ENCODE results near the gene NLRP10. TPM values are rescaled to one million over a fixed set of nuclear protein-coding genes. Genes with fewer than 3 reads are reported as not detected.

Gene NLRP10
- total and polyA plus RNA-seq, 2 donors (not counting 3 experiments of a cell fraction or from before 2014, with no cell fraction given), result not detected

DNA sequence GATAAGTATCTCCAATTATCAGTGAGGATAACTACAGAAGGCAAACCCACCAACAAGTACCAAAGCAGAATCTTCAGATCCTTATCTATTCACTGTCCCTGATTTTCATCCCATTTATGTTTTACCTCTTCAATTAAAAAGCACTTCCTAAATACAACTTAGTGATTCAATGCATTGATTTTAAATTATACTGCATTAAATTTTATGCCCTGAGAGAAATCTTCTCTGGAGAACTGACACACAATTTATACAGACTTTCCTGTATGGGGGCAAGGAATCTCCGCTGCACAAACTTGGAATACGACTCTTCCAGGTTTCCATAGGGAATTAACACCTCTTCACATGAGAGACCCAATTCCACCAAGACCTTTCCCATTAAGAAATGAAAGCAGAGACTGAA is 23.6 kb downstream of the NLRP10 start, which contains the start of gene OR10A3:
Gene OR10A3, minus strand, starts transcription at position 101 of the 400 bp plus-strand sequence. CDS start 2,188 bp downstream, outside the sequence.
- FAIRE-seq (no peak), DNase-seq (ENCODE audit: low read depth, low spot score) (no peak)
- Histone ChIP-seq H3K79me2 (ENCODE audit: control insufficient read depth, insufficient read depth, low read length) (no peaks in the 10 kb centered on the region), H3K36me3 (ENCODE audit: control insufficient read depth in 2 of 2, extremely low read depth in 1 of 2, insufficient read depth in 2 of 2, low read length in 2 of 2) (no peaks in the 10 kb centered on the region), H3K4me3 (replicated peaks in 1 of 3; ENCODE audit: insufficient read depth in 1 of 3, low read depth in 1 of 3, low read length in 3 of 3) (no peak within 1 kb of the TSS), H3K27me3 (ENCODE audit: control insufficient read depth in 2 of 2, insufficient read depth in 2 of 2, low read length in 2 of 2) (peaks cover 0 to 11% of the 10 kb centered on the region in 2 experiments), H3K27ac (ENCODE audit: insufficient read depth, low read depth, low read length) (no peak within 1 kb of the TSS), H3K4me2 (ENCODE audit: insufficient read depth, low read length) (no peak within 1 kb of the TSS), H3K4me1 (ENCODE audit: control insufficient read depth, extremely low read depth, insufficient read depth, low read length) (no peaks in the 10 kb centered on the region), H4K20me1 (replicated peaks; ENCODE audit: control insufficient read depth, extremely low read depth, insufficient read depth, low read length) (no peaks in the 10 kb centered on the region), H3K9ac (replicated peaks; ENCODE audit: extremely low read depth, insufficient read depth, low read length) (no peak within 1 kb of the TSS), H3K9me1 (replicated peaks; ENCODE audit: control insufficient read depth, extremely low read depth, insufficient read depth, low read length) (no peaks in the 10 kb centered on the region), H3K9me3 (replicated peaks; ENCODE audit: control insufficient read depth, insufficient read depth, low read length) (no peaks in the 10 kb centered on the region), H2AFZ (ENCODE audit: low read depth, low read length) (no peak within 1 kb of the TSS)
- BruUV-seq (replicated peaks), result no TSS peak
- dilution Hi-C loops (cut with MboI; ENCODE audit: extremely low pct_ligation_motif_present, low sequenced_read_pairs), result no loop called here
- TF ChIP-seq GATA2 (IDR thresholded peaks at IDR 0.05; ENCODE audit: insufficient read depth, insufficient read length, low read depth, low read length) (no peak), POLR2A (IDR thresholded peaks at IDR 0.05; ENCODE audit: low read depth, low read length) (no peak), MAX (IDR thresholded peaks at IDR 0.05; ENCODE audit: insufficient read depth, insufficient read length) (no peak), POLR2AphosphoS5 (IDR thresholded peaks at IDR 0.05; ENCODE audit: insufficient read depth, low read depth, low read length) (no peak), JUN (IDR thresholded peaks at IDR 0.05; ENCODE audit: borderline replicate concordance, insufficient read depth, insufficient read length, low read depth) (no peak), CTCF (IDR thresholded peaks at IDR 0.05; ENCODE audit: extremely low read depth in 1 of 2, insufficient read depth in 1 of 2, low read depth in 1 of 2, low read length in 2 of 2) (no peak), MYC (IDR thresholded peaks at IDR 0.05; ENCODE audit: low read depth, low read length) (no peak), FOS (IDR thresholded peaks at IDR 0.05; ENCODE audit: borderline replicate concordance, insufficient read depth, low read length) (no peak), EZH2 (IDR thresholded peaks at IDR 0.05; ENCODE audit: borderline replicate concordance, low read depth, low read length, severe bottlenecking) (no peak)
- CTCF ChIA-PET, result interaction anchor here (1.0 to 1.1 kb wide), 2 partner anchors 37 to 49 kb away, joined by 3 read pairs; no protein-coding TSS in a partner anchor
- POLR2A ChIA-PET, result no interaction called here
- intact Hi-C loops (cut with micrococcal nuclease), result no loop called here

Measured in endothelial cell of umbilical vein (primary cell).